Islet precursor cell (in vitro differentiated cells): ENCODE data around the gene GARIN5B.
A peak's percentile ranks its signal among the peaks of the same experiment; 100 is the strongest.

ENCODE experiments used
- DNase-seq: peaks from one replicate; pipeline ENCODE4 v3.0.0-alpha.2; 2018

Gene GARIN5B

GRCh38 chr19:55368701-55369563 is 5.9 kb upstream of the GARIN5B start:
- DNase-seq, result peak; percentile 78

GRCh38 chr19:55368106-55368505 is 5.0 kb upstream of the GARIN5B start:
- no peak for DNase-seq

GRCh38 chr19:55366790-55367189 is 3.7 kb upstream of the GARIN5B start:
- no peak for DNase-seq

GRCh38 chr19:55365964-55366363 is 2.9 kb upstream of the GARIN5B start:
- DNase-seq, result no peak

- no peak for DNase-seq
These were observed 2.2 kb upstream of the GARIN5B start for GRCh38 chr19:55365245-55365644.

GRCh38 chr19:55362174-55362989 is 678 bp downstream of the GARIN5B start:
- no peak for DNase-seq

- DNase-seq, result no peak
These were observed 2.2 kb downstream of the GARIN5B start for GRCh38 chr19:55360902-55361301.

- no peak for DNase-seq
These were observed 3.8 kb downstream of the GARIN5B start for GRCh38 chr19:55358943-55359908.

- no peak for DNase-seq
These were observed 4.6 kb downstream of the GARIN5B start for GRCh38 chr19:55358493-55358892.

GRCh38 chr19:55355213-55355821 is 7.7 kb downstream of the GARIN5B start:
- DNase-seq, result no peak

GRCh38 chr19:55354698-55355212 is 8.3 kb downstream of the GARIN5B start, which contains the start of gene COX6B2:
Gene COX6B2, minus strand, starts transcription at chr19:55354719. Its CDS starts 198 bp downstream, at chr19:55354521.
- DNase-seq, result no peak

- peak; percentile 82 for DNase-seq
These were observed 9.0 kb downstream of the GARIN5B start for GRCh38 chr19:55353803-55354697.

GRCh38 chr19:55353356-55353802 is 9.7 kb downstream of the GARIN5B start:
- DNase-seq, result no peak

GRCh38 chr19:55352549-55353145 is 10.4 kb downstream of the GARIN5B start:
- DNase-seq, result no peak

- DNase-seq, result no peak
These were observed 11.0 kb downstream of the GARIN5B start for GRCh38 chr19:55352040-55352439.

GRCh38 chr19:55350620-55351315 is 12.3 kb downstream of the GARIN5B start:
- DNase-seq, result no peak

GRCh38 chr19:55348317-55349034 is 14.6 kb downstream of the GARIN5B start:
- DNase-seq, result peak; percentile 57

GRCh38 chr19:55347442-55348009 is 15.5 kb downstream of the GARIN5B start:
- DNase-seq, result peak; percentile 43
